GM12891 (cell line): ENCODE results near the gene LPCAT1.

Experiments
- POLR2A ChIP-seq: IDR thresholded peaks from 2 replicates; pipeline ENCODE4 v1.6.1; 2011; ENCODE audit warnings: low read depth, low read length, control low read depth
- POLR2AphosphoS5 ChIP-seq: IDR thresholded peaks from 2 replicates; pipeline ENCODE4 v1.6.1; 2011; ENCODE audit warnings: low read depth, low read length, control low read depth
- SPI1 ChIP-seq: IDR thresholded peaks from 2 replicates; pipeline ENCODE4 v1.6.1; 2011; ENCODE audit warnings: low read depth, low read length, control low read depth
- TAF1 ChIP-seq: IDR thresholded peaks from 2 replicates; pipeline ENCODE4 v1.6.1; 2011; ENCODE audit warnings: low read depth, low read length, control low read depth

GRCh38 chr5:1483856-1484729 is 39.7 kb downstream of the LPCAT1 start:
- no peak; the same call in 1 of the 2 replicates for TF ChIP-seq POLR2AphosphoS5
- 0 out of 2 replicates have a peak, but pooled peaks have one; percentile 44 for TF ChIP-seq POLR2A
- no peak for TF ChIP-seq TAF1
- TF ChIP-seq SPI1 = no peak
